Upper lobe of left lung (tissue), 4 donors: ENCODE results near the gene ANO2.

ENCODE experiments used
- CTCF ChIP-seq, 6 experiments: fragments of 450-650 bp in 4 of 6; fragments of 200-600 bp in 2 of 6; sonication (generic) in 2 of 6; IDR thresholded peaks; one replicate each; pipeline ENCODE4 v1.5.1; 2016 to 2019; ENCODE audit warnings: antibody characterized with exemption in 6 of 6
- EP300 ChIP-seq, 4 donors: sonication (generic); formaldehyde crosslinking; IDR thresholded peaks; one replicate each; pipeline ENCODE4 v1.5.1; 2017; ENCODE audit warnings: antibody characterized with exemption in 4 of 4, control low read depth in 2 of 4
- POLR2A ChIP-seq, 4 donors: fragments of 450-650 bp; IDR thresholded peaks; one replicate each; pipeline ENCODE4 v1.5.1; 2016 to 2017; ENCODE audit warnings: antibody characterized with exemption in 4 of 4, mild to moderate bottlenecking in 2 of 4
- POLR2AphosphoS5 ChIP-seq, 2 donors: sonication (generic); formaldehyde crosslinking; IDR thresholded peaks; one replicate each; pipeline ENCODE4 v1.5.1; 2017; ENCODE audit warnings: antibody characterized with exemption in 2 of 2

GRCh38 chr12:5524769-5525436 lies 420.2 kb downstream of the ANO2 start:
- TF ChIP-seq POLR2A (IDR thresholded peaks at IDR 0.05) (no peak), POLR2AphosphoS5 (IDR thresholded peaks at IDR 0.05) (no peak), CTCF (IDR thresholded peaks at IDR 0.05) (no peak), EP300 (IDR thresholded peaks at IDR 0.05) (no peak)
